ENCODE results near the gene TFB2M.

The TFB2M gene

DNA sequence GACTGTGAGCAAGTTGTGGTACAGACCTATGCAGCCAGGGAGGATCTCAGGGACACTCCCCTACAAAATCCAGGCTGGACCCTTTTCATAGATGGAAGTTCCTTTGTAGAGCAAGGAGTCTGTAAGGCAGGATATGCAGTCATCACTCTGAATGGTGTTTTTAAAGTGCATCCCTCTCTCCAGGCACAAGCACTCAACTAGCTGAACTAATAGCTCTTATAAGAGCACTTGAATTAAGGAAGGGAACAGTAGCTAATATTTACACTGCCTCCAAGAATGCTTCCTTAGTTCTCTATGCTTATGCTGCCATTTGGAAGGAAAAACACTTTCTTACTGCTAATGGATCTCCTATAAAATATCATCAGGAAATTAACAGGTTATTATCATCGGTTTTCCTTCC lies 31.9 kb downstream of the TFB2M start:
- H3K4me3 ChIP-seq (replicated peaks; ENCODE audit: low read depth, low read length) = no peak overlapping the region
- DNase-seq (ENCODE audit: low read depth) = no peak
- no peak for TF ChIP-seq CTCF (IDR thresholded peaks at IDR 0.05; ENCODE audit: low read length, missing control alignments)

- H3K4me3 ChIP-seq (replicated peaks; ENCODE audit: low read depth, low read length) = no peak overlapping the region
- no peak for DNase-seq (ENCODE audit: low read depth)
- TF ChIP-seq CTCF (IDR thresholded peaks at IDR 0.05; ENCODE audit: low read length, missing control alignments) = no peak
Measured at GRCh38 chr1:246533371-246533905, 32.6 kb downstream of the TFB2M start.

- DNase-seq (ENCODE audit: low read depth) = no peak
- no peak overlapping the region for H3K4me3 ChIP-seq (replicated peaks; ENCODE audit: low read depth, low read length)
- TF ChIP-seq CTCF (IDR thresholded peaks at IDR 0.05; ENCODE audit: low read length, missing control alignments) = peak; percentile 27
Measured at GRCh38 chr1:246532519-246532918, 33.5 kb downstream of the TFB2M start.

DNA sequence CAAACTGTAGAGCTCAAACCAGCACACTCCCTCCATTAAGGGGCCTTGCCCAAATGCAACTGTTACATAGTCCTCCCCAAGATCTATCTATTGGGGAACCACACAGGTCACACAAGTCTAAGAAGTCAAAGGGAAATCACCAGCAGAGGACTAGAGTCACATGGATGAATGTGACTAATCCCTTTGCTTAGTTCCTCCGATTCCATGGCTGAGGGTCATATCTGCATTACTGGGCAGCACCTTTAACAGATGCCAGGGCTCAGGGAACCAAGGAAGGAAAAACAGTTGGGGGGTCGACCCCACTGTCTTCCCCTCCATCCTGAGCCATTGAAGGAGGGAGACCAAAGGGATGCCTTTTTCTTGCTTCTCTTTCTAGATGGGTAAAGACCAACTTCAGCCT lies 35.6 kb downstream of the TFB2M start:
- no peak for TF ChIP-seq CTCF (IDR thresholded peaks at IDR 0.05; ENCODE audit: low read length, missing control alignments)
- H3K4me3 ChIP-seq (replicated peaks; ENCODE audit: low read depth, low read length) = no peak overlapping the region
- DNase-seq (ENCODE audit: low read depth) = no peak

- H3K4me3 ChIP-seq (replicated peaks; ENCODE audit: low read depth, low read length) = no peak overlapping the region
- DNase-seq (ENCODE audit: low read depth) = no peak
- no peak for TF ChIP-seq CTCF (IDR thresholded peaks at IDR 0.05; ENCODE audit: low read length, missing control alignments)
Measured at GRCh38 chr1:246528933-246529731, 36.9 kb downstream of the TFB2M start.

DNA sequence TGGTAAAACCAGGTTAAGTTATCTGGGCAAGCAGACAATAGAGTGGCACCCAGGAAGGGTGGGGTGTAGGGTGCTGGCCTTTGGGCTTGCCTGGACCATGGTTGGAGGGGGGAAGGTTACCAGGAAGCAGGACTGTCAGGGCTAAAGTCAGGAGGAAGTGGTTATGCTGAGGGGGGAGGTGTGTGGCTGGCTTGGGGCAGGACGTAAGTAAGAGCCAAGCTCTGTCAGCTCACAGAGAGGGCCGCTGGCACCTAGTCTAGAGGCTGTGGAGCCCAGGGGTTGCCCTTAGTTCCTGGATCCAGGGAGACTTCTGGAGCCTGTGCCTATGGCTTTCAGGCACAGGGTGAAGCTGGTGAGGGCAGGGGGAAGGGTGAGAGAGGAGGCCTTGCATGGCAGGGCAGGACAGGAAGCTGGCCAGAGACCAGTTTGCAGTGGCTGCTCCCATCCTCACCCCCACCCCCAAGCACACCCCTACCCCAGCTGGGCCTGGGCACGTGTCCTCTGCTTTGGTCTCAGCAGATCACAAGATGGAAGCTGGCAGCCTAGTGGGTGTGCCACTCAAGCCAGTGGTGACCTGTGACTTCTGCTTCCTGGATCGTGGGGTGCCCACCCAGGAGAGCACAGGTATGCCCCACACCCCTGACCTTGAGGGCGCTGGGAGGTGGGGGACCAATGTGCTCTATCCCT lies 38.5 kb downstream of the TFB2M start:
- no peak for TF ChIP-seq CTCF (IDR thresholded peaks at IDR 0.05; ENCODE audit: low read length, missing control alignments)
- no peak overlapping the region for H3K4me3 ChIP-seq (replicated peaks; ENCODE audit: low read depth, low read length)
- DNase-seq (ENCODE audit: low read depth) = no peak
